IMR-90 (cell line): ENCODE results near the gene IVNS1ABP.

ENCODE experiments used
- FOS ChIP-seq: fragments of 150-350 bp; IDR thresholded peaks from 2 replicates; pipeline ENCODE4 v1.6.1; 2016; ENCODE audit warnings: low read depth, low read length
- POLR2A ChIP-seq: IDR thresholded peaks from 2 replicates; pipeline ENCODE4 v1.6.1; 2012; ENCODE audit warnings: mild to moderate bottlenecking, low read depth, low read length

DNA sequence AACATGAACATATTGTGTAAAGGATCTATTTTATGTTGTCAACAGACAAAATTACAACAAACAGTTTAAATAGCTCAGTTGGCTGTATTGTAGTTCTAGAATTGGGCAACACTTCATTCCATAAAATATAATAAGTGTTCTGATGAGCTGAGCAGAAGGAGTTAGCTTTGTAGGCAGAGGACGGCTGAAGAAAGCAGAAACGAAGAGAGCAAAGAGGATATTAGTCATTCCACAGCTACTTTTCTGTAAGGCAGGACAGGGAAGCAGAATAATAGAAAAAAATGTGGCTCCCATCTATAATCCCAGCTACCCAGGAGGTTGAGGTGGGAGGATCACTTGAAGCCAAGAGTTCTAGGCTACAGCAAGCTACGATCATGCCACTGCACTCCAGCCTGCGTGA, 20.2 kb upstream of the IVNS1ABP start:
- TF ChIP-seq FOS: no peak
- no peak for TF ChIP-seq POLR2A
